T-cell (primary cell): ENCODE data around the gene RALB. TPM values are rescaled to one million over a fixed set of nuclear protein-coding genes. Genes with fewer than 3 reads are reported as not detected.

Experiments
- ATAC-seq, 4 experiments: fragments of 200-7000 bp in 3 of 4; fragments of 150-1000 bp in 1 of 4; cut with Tn5 transposase; replicated peaks in 1 of 4; 1 replicate in 3 of 4; 2 replicates in 1 of 4; pipeline ENCODE4 v1.10.0; 2021; ENCODE audit warnings: moderate library complexity in 3 of 4, mild to moderate bottlenecking in 2 of 4, moderate number of reproducible peaks in 1 of 4
- CTCF ChIA-PET, 2 donors: fragments of 300-600 bp; sonication (Branson Sonifier 250); formaldehyde crosslinking; loops; one replicate each; lab custom pipeline; 2022; ENCODE audit warnings: antibody characterized with exemption in 2 of 2; lab: Charles Lee
- POLR2A ChIA-PET, 2 donors: fragments of 300-600 bp; sonication (Branson Sonifier 250); formaldehyde crosslinking; loops; one replicate each; lab custom pipeline; 2022; ENCODE audit warnings: antibody characterized with exemption in 2 of 2; lab: Charles Lee
- DNase-seq, 35 experiments: peaks; one replicate each; pipeline versions ENCODE4 v3.0.0 to v3.0.0-alpha.2; 2013 to 2023
- H3K27ac ChIP-seq: one replicate; pipeline ENCODE4 v1.5.1; 2013; ENCODE audit warnings: low read length
- H3K27me3 ChIP-seq, 2 experiments: replicated peaks in 1 of 2; 1 replicate in 1 of 2; 2 replicates in 1 of 2; pipeline versions ENCODE4 v1.6.1 to v1.7.0; 2013; ENCODE audit warnings: low read length in 1 of 2, mixed read lengths in 1 of 2; ENCODE audit not compliant: control insufficient read depth in 2 of 2, insufficient read depth in 2 of 2; ENCODE audit errors: extremely low read depth in 1 of 2
- H3K36me3 ChIP-seq, 2 donors: 1 replicate in 1 of 2; 2 replicates in 1 of 2; pipeline versions ENCODE4 v1.6.1 to v1.7.0; 2013; ENCODE audit warnings: low read length in 1 of 2; ENCODE audit not compliant: control insufficient read depth in 2 of 2, insufficient read depth in 1 of 2; ENCODE audit errors: extremely low read depth in 1 of 2
- H3K4me1 ChIP-seq, 2 experiments: 1 replicate in 1 of 2; 2 replicates in 1 of 2; pipeline versions ENCODE4 v1.6.1 to v1.7.0; 2013; ENCODE audit warnings: low read length in 2 of 2, mixed read lengths in 1 of 2; ENCODE audit not compliant: insufficient read depth in 2 of 2, control insufficient read depth in 1 of 2; ENCODE audit errors: extremely low read depth in 1 of 2
- H3K4me3 ChIP-seq, 2 donors: 1 replicate in 1 of 2; 2 replicates in 1 of 2; pipeline versions ENCODE4 v1.5.1 to v1.7.0; 2013; ENCODE audit warnings: mild to moderate bottlenecking in 2 of 2, low read length in 1 of 2, moderate library complexity in 1 of 2; ENCODE audit not compliant: control insufficient read depth in 1 of 2; ENCODE audit errors: extremely low read depth in 1 of 2
- H3K9me3 ChIP-seq: 2 replicates; pipeline ENCODE4 v1.7.0; 2013
- H3K27ac Mint-ChIP-seq, 2 donors: one replicate each; pipeline ENCODE4 v1.8.0; 2020 to 2021; ENCODE audit warnings: mild to moderate bottlenecking in 2 of 2, mixed read lengths in 2 of 2
- H3K27me3 Mint-ChIP-seq, 2 donors: one replicate each; pipeline ENCODE4 v1.8.0; 2021 to 2022; ENCODE audit warnings: mixed read lengths in 2 of 2
- H3K36me3 Mint-ChIP-seq: one replicate; pipeline ENCODE4 v1.8.0; 2021; ENCODE audit warnings: mixed read lengths
- H3K4me1 Mint-ChIP-seq, 3 donors: one replicate each; pipeline ENCODE4 v1.8.0; 2020 to 2022; ENCODE audit warnings: mixed read lengths in 3 of 3, mild to moderate bottlenecking in 1 of 3
- H3K4me3 Mint-ChIP-seq, 3 donors: one replicate each; pipeline ENCODE4 v1.8.0; 2020 to 2022; ENCODE audit warnings: mild to moderate bottlenecking in 3 of 3, mixed read lengths in 3 of 3, moderate library complexity in 3 of 3
- H3K9me3 Mint-ChIP-seq, 3 donors: one replicate each; pipeline ENCODE4 v1.8.0; 2020 to 2022; ENCODE audit warnings: mixed read lengths in 3 of 3
- WGBS: methylation state at CpG from one replicate; pipeline ENCODE4 v1.1.5; 2013; ENCODE audit warnings: missing lambda C conversion rate; ENCODE audit not compliant: insufficient coverage; 5-methylcytosine and 5-hydroxymethylcytosine counted together
- total RNA-seq, 35 experiments: library from RNA in 6 of 35; stranded (reverse) in 6 of 35; fragments of 120-200 nt in 1 of 35; gene quantifications; one replicate each; pipeline versions ENCODE4 v1.2.1 to v1.2.4 and lab custom pipeline; 2013 to 2026

RALB gene
- total RNA-seq, 5 donors from 2014 or later (not counting 1 experiment from before 2014, with no cell fraction given), result 10.3 to 20.1 (median 12.9) TPM

DNA sequence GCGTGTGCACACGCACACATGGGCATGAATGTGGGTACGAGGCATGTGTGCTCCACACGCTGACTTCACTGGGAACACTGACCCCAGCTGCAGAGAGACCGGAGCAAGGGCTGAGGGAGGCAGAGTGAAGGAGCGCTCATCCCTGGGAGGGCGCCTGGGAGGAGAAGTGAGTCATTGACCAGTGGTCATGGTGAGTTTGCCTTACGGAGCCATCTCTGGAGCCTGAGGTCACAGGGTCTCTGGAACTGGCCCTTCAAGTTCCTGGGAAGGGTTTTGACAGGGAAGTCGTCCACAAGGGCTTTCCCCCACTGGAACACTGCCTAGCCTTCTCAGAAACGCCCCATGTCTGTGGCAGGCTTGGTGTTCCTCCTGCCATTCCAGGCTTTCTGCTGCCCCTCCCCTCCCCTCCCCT is 15.2 kb upstream of the RALB start:
- WGBS, result 89% methylated on average over 6 of the region's 10 CpGs
- Mint-ChIP-seq H3K27ac (no peak overlapping the region), H3K4me3 (no peak overlapping the region), H3K9me3 (no peaks in the 10 kb centered on the region), H3K4me1 (peaks cover 10 to 16% (median 13%) of the 10 kb centered on the region in 3 donors), H3K36me3 (no peaks in the 10 kb centered on the region), H3K27me3 (no peaks in the 10 kb centered on the region)
- ATAC-seq, result no peak
- H3K4me1 ChIP-seq, result peaks cover 10 to 11% of the 10 kb centered on the region in 2 experiments
- H3K27me3 ChIP-seq, result peaks cover 0 to 13% of the 10 kb centered on the region in 2 experiments
- ChIA-PET POLR2A (no interaction called here), CTCF (no interaction called here)
- no peak overlapping the region for H3K4me3 ChIP-seq
- H3K27ac ChIP-seq, result no peak overlapping the region
- DNase-seq, result no peak
- no peaks in the 10 kb centered on the region for H3K9me3 ChIP-seq
- no peaks in the 10 kb centered on the region for H3K36me3 ChIP-seq

DNA sequence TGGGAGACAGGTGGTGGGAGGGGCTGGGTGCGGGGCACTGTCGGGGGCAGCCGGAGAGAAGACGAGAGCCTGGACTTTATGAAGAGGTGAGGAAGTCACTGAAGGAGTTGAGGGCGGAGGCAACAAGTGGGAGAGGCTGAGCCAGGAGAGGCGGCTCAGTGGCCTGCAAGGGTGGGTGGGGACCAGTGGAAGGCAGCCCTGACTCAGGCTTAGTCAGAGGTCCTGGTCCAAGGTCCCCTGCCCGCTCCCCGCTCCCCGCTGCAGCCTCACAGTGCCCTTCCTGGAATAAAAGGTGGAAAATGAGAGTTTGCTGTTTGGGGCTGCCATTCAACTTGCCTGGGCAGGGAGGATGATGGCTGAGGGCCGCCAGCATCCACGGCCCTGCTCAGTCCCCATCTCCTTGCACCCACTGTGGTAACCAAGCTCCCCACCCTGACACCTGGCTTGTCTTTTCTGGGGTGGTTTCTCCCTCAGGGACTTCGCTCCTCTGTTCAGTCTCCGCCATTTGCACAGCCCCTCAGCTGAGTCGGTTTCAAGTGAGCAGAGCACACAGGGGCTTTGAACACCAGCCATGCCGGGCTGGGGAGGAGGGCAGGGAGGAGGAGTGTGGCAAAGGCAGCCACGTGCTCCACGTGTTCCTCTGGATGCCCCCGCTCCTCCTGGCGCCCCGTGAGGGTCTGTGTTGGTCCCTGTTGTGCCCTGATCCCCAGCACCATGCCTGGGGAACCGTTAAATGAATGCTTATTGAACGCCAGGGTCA is 13.7 kb upstream of the RALB start:
- Histone ChIP-seq H3K27me3 (peaks cover 0 to 13% of the 10 kb centered on the region in 2 experiments), H3K9me3 (no peaks in the 10 kb centered on the region), H3K4me1 (no peaks in the 10 kb centered on the region), H3K36me3 (no peaks in the 10 kb centered on the region), H3K27ac (no peak overlapping the region), H3K4me3 (no peak overlapping the region)
- Mint-ChIP-seq H3K9me3 (no peaks in the 10 kb centered on the region), H3K36me3 (no peaks in the 10 kb centered on the region), H3K4me1 (peaks cover 0 to 4% (median 2%) of the 10 kb centered on the region in 3 donors), H3K27me3 (no peaks in the 10 kb centered on the region), H3K4me3 (no peak overlapping the region), H3K27ac (no peak overlapping the region)
- 86% methylated on average over 17 of the region's 22 CpGs for WGBS
- ChIA-PET POLR2A (no interaction called here), CTCF (no interaction called here)
- DNase-seq (no peak), ATAC-seq (no peak)

DNA sequence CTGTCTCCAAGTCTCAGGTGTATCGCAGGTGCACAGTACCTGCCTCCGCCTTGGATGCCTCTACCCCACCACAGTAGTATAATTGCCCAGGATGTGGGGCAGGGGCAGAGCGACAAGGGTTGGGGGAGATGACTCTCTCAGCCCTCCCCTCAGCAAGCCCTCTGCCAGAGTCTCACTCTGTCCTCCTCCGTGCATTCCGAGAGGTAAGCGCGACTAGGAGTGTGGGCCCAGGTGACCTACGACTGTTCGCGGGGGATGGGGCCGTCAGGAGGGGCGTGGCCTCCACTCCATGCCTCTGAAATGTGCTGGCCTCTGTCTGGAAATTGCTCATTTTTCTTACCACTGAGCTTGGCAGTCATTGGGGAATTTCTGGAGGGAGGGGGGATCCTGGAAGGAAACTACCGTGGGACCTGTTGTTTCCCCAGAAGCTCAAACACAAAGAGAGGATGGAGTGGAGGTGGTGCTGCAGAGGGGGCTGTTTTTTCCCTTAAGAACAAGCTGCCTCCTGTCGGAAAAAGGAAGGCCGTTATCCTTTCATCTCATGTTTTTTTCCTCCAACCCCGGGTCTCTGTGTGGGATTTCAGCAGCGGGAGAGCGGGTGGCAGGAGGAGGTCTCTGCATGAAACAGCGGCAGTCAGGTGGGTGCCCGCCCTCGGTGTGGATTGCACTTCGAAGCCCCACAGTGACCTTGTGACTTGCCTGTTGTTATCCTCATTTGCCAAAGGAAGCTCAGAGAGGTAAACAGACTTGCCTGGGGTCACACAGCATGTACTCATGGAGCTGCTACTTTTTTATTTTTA is 13.0 kb upstream of the RALB start:
- no peak for ATAC-seq
- Mint-ChIP-seq H3K4me1 (peaks cover 0 to under 1% (median 0%) of the 10 kb centered on the region in 3 donors), H3K27ac (no peak overlapping the region), H3K36me3 (no peaks in the 10 kb centered on the region), H3K27me3 (no peaks in the 10 kb centered on the region), H3K9me3 (no peaks in the 10 kb centered on the region), H3K4me3 (no peak overlapping the region)
- CTCF ChIA-PET, result interaction anchor here (0.7 to 2.0 kb wide), 2 partner anchors 63 to 68 kb away, joined by 3 to 6 read pairs; no protein-coding TSS in a partner anchor
- no peaks in the 10 kb centered on the region for H3K36me3 ChIP-seq
- DNase-seq, result no peak
- POLR2A ChIA-PET, result no interaction called here
- no peaks in the 10 kb centered on the region for H3K4me1 ChIP-seq
- peaks cover 0 to 13% of the 10 kb centered on the region in 2 experiments for H3K27me3 ChIP-seq
- H3K9me3 ChIP-seq, result no peaks in the 10 kb centered on the region
- H3K27ac ChIP-seq, result no peak overlapping the region
- WGBS, result 83% methylated on average over 15 of the region's 22 CpGs
- H3K4me3 ChIP-seq, result no peak overlapping the region

DNA sequence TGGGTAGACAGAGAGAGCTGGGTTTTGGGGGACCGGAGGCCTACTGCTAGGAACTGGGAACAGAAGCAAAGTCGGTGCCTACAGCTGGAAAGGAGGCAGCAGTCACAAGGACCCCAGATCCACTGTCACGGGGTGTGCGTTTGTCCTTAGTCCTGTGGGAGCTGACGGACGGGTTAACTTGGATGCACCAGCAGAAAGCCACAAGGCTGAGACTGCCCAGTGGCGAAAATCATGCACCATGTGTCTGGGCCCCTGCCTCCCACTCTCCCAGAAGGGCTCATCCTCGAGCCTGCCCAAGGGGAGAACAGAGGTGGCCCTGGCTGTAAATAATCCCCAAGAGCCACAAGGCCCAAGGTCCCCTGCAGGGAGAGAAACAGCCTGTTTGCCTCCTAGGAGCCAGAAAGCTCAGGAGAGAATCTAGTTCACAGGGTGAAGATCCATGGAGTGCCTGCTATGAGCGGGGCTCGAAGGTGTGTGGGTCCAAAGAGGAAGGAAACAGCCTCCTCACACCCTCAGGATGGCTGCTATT is 11.7 kb upstream of the RALB start:
- Histone ChIP-seq H3K27me3 (peaks cover 0 to 20% of the 10 kb centered on the region in 2 experiments), H3K27ac (no peak overlapping the region), H3K4me3 (no peak overlapping the region), H3K36me3 (no peaks in the 10 kb centered on the region), H3K4me1 (no peaks in the 10 kb centered on the region), H3K9me3 (no peaks in the 10 kb centered on the region)
- Mint-ChIP-seq H3K4me3 (no peak overlapping the region), H3K36me3 (no peaks in the 10 kb centered on the region), H3K4me1 (no peaks in the 10 kb centered on the region), H3K27ac (no peak overlapping the region), H3K9me3 (no peaks in the 10 kb centered on the region), H3K27me3 (no peaks in the 10 kb centered on the region)
- 92% methylated on average over 8 of the region's 10 CpGs for WGBS
- ATAC-seq, result no peak
- DNase-seq, result no peak
- ChIA-PET POLR2A (no interaction called here), CTCF (interaction anchor here in 1 of 2 donors (2.0 kb wide), 1 partner anchor 65 kb away, joined by 6 read pairs; no protein-coding TSS in a partner anchor)

DNA sequence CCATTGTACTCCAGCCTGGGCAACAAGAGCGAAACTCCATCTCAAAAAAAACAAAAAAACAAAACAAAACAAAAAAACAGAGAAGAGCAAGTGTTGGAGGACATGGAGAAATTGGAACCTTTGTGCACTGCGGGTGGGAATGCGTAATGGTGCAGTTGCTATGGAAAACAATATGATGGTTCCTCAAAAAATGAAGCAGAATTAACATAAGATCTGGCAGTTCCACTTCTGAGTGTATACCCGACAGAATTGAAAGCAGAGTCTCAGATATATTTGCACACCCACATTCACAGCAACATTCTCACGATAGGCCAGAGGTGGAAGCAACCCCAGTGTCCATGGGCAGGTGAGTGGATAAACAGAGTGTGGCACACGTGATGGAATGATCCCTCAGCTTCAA is 11.0 kb upstream of the RALB start:
- POLR2A ChIA-PET, result no interaction called here
- Histone ChIP-seq H3K27me3 (peaks cover 0 to 27% of the 10 kb centered on the region in 2 experiments), H3K36me3 (no peaks in the 10 kb centered on the region), H3K27ac (no peak overlapping the region), H3K9me3 (no peaks in the 10 kb centered on the region), H3K4me3 (no peak overlapping the region), H3K4me1 (no peaks in the 10 kb centered on the region)
- DNase-seq, result no peak
- H3K27ac Mint-ChIP-seq, result no peak overlapping the region
- peaks cover 4 to 5% of the 10 kb centered on the region in 2 donors for H3K27me3 Mint-ChIP-seq
- ATAC-seq, result no peak
- no peaks in the 10 kb centered on the region for H3K36me3 Mint-ChIP-seq
- CTCF ChIA-PET, result interaction anchor here in 1 of 2 donors (2.0 kb wide), 1 partner anchor 65 kb away, joined by 6 read pairs; no protein-coding TSS in a partner anchor
- 100% methylated on average over 2 of the region's 6 CpGs for WGBS
- H3K4me3 Mint-ChIP-seq, result no peak overlapping the region
- no peaks in the 10 kb centered on the region for H3K9me3 Mint-ChIP-seq
- H3K4me1 Mint-ChIP-seq, result no peaks in the 10 kb centered on the region

DNA sequence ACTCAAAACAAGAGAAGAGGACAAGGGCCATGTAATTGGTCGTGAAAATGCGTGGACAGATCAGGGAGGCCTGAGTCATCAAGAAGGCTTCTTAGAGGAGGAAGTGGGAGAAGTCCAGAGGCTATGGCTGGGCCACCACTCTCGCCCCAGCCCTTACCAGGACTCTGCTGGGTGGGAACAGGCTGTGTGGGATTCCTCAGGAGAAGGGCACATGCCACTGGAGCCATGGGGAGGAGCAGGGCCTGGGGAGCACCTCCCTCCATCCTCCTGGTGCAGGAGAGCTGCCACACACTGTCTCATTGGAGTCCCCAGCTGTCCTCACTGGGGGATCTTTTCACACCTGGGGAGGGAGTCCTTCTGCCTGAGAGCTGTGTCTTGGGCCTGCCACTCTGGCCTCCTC is 9.4 kb upstream of the RALB start:
- Mint-ChIP-seq H3K27ac (no peak overlapping the region), H3K27me3 (peaks cover 7 to 12% of the 10 kb centered on the region in 2 donors), H3K36me3 (no peaks in the 10 kb centered on the region), H3K9me3 (no peaks in the 10 kb centered on the region), H3K4me1 (no peaks in the 10 kb centered on the region), H3K4me3 (no peak overlapping the region)
- DNase-seq, result no peak
- 88% methylated on average over 2 of the region's 3 CpGs for WGBS
- CTCF ChIA-PET, result no interaction called here
- H3K36me3 ChIP-seq, result no peaks in the 10 kb centered on the region
- no peak overlapping the region for H3K27ac ChIP-seq
- H3K4me1 ChIP-seq, result no peaks in the 10 kb centered on the region
- POLR2A ChIA-PET, result no interaction called here
- no peaks in the 10 kb centered on the region for H3K9me3 ChIP-seq
- H3K27me3 ChIP-seq, result peaks cover 0 to 30% of the 10 kb centered on the region in 2 experiments
- ATAC-seq, result no peak
- no peak overlapping the region for H3K4me3 ChIP-seq
